RWPE2 (cell line): ENCODE data around the gene TRIP10.
"Not testable (repeated sequence)": the region's sequence is repeated elsewhere in the genome, so short reads cannot be mapped to it uniquely, and the experiment has no call there.

Experiments
- ATAC-seq: fragments of 200-7000 bp; cut with Tn5 transposase; 3 replicates; pipeline ENCODE4 v1.9.1; 2021; ENCODE audit warnings: low read depth
- DNase-seq: peaks from one replicate; pipeline ENCODE4 v3.0.0-alpha.2; 2020; ENCODE audit warnings: low spot score
- H3K27ac ChIP-seq: fragments of 450-650 bp; 2 replicates; pipeline ENCODE4 v1.5.1; 2017; ENCODE audit warnings: mild to moderate bottlenecking; ENCODE audit not compliant: poor library complexity, severe bottlenecking
- H3K27me3 ChIP-seq: fragments of 250-450 bp; sonication (Bioruptor Pico); 2 replicates; pipeline ENCODE4 v1.5.1; 2021; ENCODE audit warnings: mild to moderate bottlenecking, moderate library complexity; ENCODE audit not compliant: insufficient read depth, poor library complexity, severe bottlenecking
- H3K36me3 ChIP-seq: fragments of 250-450 bp; sonication (Bioruptor Pico); 2 replicates; pipeline ENCODE4 v1.5.1; 2020; ENCODE audit warnings: low read depth, mild to moderate bottlenecking, moderate library complexity
- H3K4me1 ChIP-seq: fragments of 250-450 bp; sonication (Bioruptor Pico); 2 replicates; pipeline ENCODE4 v1.5.1; 2021; ENCODE audit warnings: mild to moderate bottlenecking, moderate library complexity; ENCODE audit not compliant: insufficient read depth, poor library complexity, severe bottlenecking
- H3K4me3 ChIP-seq: fragments of 250-450 bp; sonication (Bioruptor Pico); 2 replicates; pipeline ENCODE4 v1.5.1; 2021; ENCODE audit warnings: mild to moderate bottlenecking, moderate library complexity; ENCODE audit not compliant: severe bottlenecking
- H3K9me3 ChIP-seq: fragments of 250-450 bp; sonication (Bioruptor Pico); 2 replicates; pipeline ENCODE4 v1.5.1; 2021; ENCODE audit warnings: mild to moderate bottlenecking, moderate library complexity; ENCODE audit not compliant: severe bottlenecking
- TF ChIP-seq, protein P1 (sequence below): fragments of 450-650 bp; IDR thresholded peaks from one replicate; pipeline ENCODE4 v1.5.1; 2017; ENCODE audit warnings: mild to moderate bottlenecking, moderate library complexity; ENCODE audit not compliant: poor library complexity, severe bottlenecking

TRIP10 gene

DNA sequence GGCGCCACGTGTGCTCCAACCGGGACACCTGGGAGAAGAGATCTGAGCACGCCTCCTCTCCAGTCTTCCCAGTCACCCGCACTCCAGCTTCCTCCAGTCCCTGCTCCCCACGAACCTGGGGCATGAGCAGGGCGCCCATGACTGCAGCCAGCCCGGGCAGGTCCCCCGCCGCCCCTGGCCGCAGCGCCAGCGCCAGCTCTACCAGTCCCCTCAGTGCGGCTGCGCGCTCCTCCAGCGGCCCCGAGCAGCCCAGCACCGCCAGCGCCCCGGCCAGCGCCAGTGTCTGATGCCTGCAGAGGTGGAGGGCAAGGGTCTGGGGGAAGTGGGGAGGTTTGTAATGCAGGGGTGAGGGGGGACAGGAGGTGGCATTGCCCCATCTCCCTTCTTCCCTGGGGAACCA lies 14.7 kb downstream of the TRIP10 start:
- ATAC-seq = no peak
- TF ChIP-seq, protein P1, sequence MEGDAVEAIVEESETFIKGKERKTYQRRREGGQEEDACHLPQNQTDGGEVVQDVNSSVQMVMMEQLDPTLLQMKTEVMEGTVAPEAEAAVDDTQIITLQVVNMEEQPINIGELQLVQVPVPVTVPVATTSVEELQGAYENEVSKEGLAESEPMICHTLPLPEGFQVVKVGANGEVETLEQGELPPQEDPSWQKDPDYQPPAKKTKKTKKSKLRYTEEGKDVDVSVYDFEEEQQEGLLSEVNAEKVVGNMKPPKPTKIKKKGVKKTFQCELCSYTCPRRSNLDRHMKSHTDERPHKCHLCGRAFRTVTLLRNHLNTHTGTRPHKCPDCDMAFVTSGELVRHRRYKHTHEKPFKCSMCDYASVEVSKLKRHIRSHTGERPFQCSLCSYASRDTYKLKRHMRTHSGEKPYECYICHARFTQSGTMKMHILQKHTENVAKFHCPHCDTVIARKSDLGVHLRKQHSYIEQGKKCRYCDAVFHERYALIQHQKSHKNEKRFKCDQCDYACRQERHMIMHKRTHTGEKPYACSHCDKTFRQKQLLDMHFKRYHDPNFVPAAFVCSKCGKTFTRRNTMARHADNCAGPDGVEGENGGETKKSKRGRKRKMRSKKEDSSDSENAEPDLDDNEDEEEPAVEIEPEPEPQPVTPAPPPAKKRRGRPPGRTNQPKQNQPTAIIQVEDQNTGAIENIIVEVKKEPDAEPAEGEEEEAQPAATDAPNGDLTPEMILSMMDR = no peak
- Histone ChIP-seq H3K36me3 (peaks cover 92% of the 10 kb centered on the region), H3K27ac (no peak overlapping the region), H3K27me3 (no peaks in the 10 kb centered on the region), H3K9me3 (no peaks in the 10 kb centered on the region), H3K4me1 (no peaks in the 10 kb centered on the region), H3K4me3 (no peak overlapping the region)
- DNase-seq = no peak

DNA sequence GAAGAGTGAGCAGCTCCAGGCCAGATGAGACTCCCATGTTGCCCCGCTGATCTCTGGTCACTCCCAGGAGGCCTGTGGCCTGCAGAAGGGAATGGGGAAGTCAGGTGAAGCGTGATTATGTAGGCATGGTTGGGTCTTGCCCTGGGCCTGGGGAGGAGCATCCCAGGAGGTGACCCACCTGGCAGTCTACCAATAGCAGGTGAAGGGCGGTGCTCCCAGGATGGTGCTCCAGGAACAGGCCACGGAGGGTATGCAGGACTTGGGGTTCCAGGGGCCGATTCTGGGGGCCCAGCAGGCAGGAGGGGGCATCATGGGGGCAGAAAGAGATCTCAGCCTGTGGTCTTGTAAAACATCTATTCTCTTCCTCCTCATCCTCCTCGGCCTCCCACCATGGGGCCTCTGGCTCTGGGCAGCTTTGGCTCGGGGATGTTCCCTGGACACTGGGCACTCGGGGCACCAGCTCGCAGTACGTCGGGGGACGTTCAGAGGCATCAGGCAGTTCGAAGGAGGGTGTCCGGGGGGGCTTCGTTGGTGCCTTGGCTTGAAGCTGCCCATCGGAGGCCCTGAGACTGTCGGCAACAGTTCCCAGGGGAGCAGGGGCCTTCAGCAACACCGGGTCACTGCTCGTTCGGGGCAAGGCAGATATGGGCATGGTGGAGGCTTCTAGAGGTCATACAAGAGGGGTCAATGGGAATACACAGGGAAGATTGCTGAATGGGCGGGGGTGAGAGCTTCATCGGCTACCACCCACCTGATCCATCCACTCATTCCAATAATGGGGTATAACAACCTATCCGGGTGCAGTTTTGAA lies 15.4 kb downstream of the TRIP10 start:
- Histone ChIP-seq H3K4me1 (no peaks in the 10 kb centered on the region), H3K4me3 (no peak overlapping the region), H3K9me3 (no peaks in the 10 kb centered on the region), H3K27me3 (no peaks in the 10 kb centered on the region), H3K36me3 (peaks cover 93% of the 10 kb centered on the region), H3K27ac (no peak overlapping the region)
- no peak for ATAC-seq
- DNase-seq = no peak
- TF ChIP-seq, protein P1 = no peak

DNA sequence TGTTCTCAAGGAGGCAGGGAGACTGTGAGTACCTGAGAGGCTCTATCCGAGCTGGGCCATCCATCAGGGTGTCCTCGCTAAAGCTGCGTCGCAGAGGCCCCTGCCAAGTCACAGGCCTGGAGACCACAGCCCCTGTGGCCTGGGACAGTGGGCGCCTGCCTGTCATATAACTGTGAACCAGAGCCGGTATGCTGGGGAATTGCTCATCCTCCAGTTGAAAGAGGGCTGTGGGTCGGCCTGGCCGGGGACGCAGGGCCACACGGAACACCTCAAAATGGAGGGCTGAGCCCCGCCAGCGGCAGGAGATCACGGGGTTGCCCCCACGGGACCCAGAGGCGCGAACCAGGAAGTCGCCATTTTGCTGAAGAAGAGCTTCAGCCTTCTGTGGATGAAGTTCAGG lies 21.1 kb downstream of the TRIP10 start:
- Histone ChIP-seq H3K27ac (no peak overlapping the region), H3K4me1 (peaks cover 7% of the 10 kb centered on the region), H3K27me3 (no peaks in the 10 kb centered on the region), H3K36me3 (peaks cover 95% of the 10 kb centered on the region), H3K4me3 (no peak overlapping the region), H3K9me3 (no peaks in the 10 kb centered on the region)
- DNase-seq (no peak), ATAC-seq (no peak)
- TF ChIP-seq, protein P1 = no peak

DNA sequence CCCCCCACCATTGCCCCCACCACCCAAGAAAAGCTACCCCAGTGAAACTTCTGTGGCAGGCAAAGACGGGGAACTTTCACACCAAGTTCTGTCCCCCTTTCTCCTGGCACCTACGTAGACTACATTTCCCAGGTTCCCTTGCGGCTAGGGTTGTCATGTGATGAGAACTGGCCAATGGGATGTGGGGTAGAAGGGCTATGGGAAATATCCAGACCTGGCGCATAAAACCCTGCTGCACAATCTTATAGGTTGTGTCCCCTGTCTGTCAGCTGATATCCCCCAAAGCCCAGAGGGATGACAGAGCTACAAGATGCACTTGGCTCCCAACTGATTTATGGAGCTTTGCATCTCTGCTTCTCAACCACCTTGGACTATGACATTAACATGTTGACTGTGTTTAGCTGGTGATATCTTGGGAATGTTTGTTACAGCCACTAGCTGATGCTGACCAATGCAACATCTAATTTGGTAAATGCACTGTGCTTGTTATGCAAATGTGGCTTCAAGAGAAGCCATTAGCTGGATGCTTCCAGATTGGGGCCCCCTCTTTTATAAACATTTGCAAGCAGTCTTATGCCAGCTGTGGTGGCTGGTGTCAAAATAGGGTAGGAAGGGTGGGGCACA lies 21.7 kb downstream of the TRIP10 start:
- peaks cover 95% of the 10 kb centered on the region for H3K36me3 ChIP-seq
- H3K4me1 ChIP-seq = peaks cover 7% of the 10 kb centered on the region
- no peaks in the 10 kb centered on the region for H3K27me3 ChIP-seq
- no peak overlapping the region for H3K4me3 ChIP-seq
- ATAC-seq = no peak
- no peak overlapping the region for H3K27ac ChIP-seq
- DNase-seq = no peak
- H3K9me3 ChIP-seq = no peaks in the 10 kb centered on the region
- TF ChIP-seq, protein P1 = no peak

DNA sequence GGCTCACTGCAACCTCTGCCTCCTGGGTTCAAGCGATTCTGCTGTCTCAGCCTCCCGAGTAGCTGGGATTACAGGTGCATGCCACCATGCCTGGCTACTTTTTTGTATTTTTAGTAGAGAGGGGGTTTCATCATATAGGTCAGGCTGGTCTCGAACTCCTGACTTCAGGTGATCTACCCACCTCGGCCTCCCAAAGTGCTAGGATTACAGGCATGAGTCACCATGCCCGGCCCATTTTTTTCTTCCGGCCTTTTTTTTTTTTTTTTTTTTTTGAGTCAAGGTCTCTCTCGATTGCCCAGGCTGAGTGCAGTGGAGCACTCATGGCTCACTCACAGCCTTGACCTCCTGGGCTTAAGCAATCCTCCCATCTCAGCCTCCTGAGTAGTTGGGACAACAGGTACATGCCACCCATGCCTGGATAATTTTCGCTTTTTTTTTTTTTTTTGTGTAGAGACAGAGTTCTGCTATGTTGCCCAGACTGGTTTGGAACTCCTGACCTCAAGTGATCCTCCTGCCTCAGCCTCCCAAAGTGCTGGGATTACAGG lies 22.8 kb downstream of the TRIP10 start:
- not testable (repeated sequence) for H3K27ac ChIP-seq, H3K27me3 ChIP-seq, H3K9me3 ChIP-seq, H3K4me1 ChIP-seq, H3K4me3 ChIP-seq, ATAC-seq, DNase-seq
- peaks cover 85% of the 10 kb centered on the region for H3K36me3 ChIP-seq
